ENCODE results near the gene MSI2.

The MSI2 gene

DNA sequence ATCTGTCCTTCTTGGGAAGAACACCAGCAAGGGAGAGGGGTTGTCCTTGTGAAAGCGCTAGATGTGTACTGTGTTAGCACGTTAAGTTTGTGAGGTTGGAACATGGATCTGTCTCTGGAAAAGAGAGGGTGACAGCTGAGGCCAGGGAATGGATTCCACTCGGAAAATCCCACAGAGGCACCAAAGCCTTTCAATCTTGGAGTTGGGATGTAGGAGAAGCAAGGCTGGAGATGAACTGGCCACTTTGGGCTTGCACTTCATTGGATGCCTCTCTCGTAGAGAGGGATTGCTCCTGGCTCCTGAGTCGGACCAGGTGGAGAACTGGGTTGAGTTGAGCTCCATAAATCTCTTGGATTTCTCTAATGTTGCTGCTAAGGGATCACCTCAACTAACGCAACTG is 421.5 kb downstream of the MSI2 start:
- no peak for DNase-seq (ENCODE audit: low read depth)
- TF ChIP-seq, protein P1, sequence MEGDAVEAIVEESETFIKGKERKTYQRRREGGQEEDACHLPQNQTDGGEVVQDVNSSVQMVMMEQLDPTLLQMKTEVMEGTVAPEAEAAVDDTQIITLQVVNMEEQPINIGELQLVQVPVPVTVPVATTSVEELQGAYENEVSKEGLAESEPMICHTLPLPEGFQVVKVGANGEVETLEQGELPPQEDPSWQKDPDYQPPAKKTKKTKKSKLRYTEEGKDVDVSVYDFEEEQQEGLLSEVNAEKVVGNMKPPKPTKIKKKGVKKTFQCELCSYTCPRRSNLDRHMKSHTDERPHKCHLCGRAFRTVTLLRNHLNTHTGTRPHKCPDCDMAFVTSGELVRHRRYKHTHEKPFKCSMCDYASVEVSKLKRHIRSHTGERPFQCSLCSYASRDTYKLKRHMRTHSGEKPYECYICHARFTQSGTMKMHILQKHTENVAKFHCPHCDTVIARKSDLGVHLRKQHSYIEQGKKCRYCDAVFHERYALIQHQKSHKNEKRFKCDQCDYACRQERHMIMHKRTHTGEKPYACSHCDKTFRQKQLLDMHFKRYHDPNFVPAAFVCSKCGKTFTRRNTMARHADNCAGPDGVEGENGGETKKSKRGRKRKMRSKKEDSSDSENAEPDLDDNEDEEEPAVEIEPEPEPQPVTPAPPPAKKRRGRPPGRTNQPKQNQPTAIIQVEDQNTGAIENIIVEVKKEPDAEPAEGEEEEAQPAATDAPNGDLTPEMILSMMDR (IDR thresholded peaks at IDR 0.05; ENCODE audit: insufficient read depth, low read depth, low read length, missing control alignments) = no peak
- no peak overlapping the region for H3K4me3 ChIP-seq (ENCODE audit: low read depth, low read length)

DNA sequence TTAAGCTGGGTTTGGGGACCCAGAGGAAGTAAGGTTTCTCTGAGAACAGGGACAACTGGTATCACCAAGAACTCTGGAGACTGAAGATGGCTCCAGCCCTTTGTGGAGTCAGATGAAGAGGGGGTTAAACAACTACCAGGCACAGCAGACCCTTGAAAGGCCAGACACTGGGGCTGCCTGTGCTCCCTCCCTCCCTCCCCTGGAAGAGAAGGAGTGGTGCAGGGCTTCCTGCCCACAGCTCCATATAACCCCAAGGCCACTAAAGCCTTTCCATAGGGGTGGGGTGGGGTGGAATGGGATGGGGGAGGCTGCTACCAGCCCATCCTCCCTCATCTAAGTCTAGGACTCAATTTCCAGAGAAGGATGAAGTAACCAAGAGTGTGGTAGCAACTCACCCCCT is 422.1 kb downstream of the MSI2 start:
- DNase-seq (ENCODE audit: low read depth) = no peak

DNA sequence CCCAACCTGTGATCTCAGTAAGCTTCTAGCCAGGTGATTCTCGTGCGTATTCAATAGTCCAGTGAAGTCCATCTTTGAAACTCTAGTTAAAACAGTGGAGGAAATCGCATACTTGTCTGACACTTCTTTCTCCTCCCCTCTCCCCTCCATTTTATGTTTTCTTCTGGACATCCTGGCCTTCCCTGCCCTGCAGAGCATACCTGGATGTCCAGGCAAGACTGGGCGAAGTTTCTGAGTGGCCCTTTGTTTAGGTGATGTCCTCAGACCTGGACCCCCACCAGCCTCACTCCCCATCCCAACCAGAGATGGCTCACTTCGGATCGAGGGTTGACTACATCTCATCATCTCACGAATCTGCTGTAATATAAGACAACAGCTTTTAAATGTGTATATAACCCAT is 423.0 kb downstream of the MSI2 start:
- DNase-seq (ENCODE audit: low read depth) = no peak
- H3K4me3 ChIP-seq (ENCODE audit: low read depth, low read length) = no peak overlapping the region
- TF ChIP-seq, protein P1 (IDR thresholded peaks at IDR 0.05; ENCODE audit: insufficient read depth, low read depth, low read length, missing control alignments) = no peak

More for the DNA sequence above, 422.1 kb downstream of the MSI2 start:
- TF ChIP-seq, protein P1 (IDR thresholded peaks at IDR 0.05; ENCODE audit: insufficient read depth, low read depth, low read length, missing control alignments) = no peak
- no peak overlapping the region for H3K4me3 ChIP-seq (ENCODE audit: low read depth, low read length)

DNA sequence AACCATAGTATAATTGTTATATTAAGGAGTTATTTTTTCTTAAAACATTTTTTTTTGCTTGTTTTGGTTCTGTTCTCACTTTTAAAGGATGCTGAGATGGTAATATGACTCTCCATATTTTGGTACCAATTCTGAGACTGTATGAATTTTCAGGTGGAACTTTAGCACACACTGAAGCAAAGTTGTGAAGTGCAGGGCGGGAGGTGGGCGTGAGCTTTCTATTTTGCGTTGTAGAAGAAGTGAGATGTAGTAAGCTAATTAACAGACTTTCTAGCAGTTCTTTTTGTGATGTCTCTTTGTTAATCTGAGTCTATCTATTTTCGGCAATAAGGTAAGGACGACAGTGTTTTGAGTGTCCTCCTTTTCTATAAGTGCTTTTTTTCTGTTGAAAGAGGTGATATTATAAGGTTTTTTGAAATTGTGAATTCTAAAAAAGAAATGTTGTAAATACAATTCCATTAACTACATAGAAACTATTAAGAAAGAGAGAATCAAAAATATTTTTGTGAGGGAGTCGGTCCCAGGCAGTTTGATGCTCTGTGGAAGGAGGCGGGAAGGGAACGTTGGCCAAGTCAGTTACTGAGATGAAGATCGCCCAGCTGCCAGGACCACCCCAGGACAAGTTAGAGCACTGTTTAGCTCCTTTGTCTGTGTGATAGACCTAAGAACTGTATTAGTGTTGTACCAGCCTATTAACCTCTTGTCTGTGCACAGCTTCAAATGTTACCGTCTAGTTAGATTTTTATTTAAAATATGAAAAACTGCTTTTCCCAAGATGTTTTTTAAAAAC is 423.8 kb downstream of the MSI2 start:
- H3K4me3 ChIP-seq (ENCODE audit: low read depth, low read length) = no peak overlapping the region
- TF ChIP-seq, protein P1 (IDR thresholded peaks at IDR 0.05; ENCODE audit: insufficient read depth, low read depth, low read length, missing control alignments) = no peak
- DNase-seq (ENCODE audit: low read depth) = no peak

DNA sequence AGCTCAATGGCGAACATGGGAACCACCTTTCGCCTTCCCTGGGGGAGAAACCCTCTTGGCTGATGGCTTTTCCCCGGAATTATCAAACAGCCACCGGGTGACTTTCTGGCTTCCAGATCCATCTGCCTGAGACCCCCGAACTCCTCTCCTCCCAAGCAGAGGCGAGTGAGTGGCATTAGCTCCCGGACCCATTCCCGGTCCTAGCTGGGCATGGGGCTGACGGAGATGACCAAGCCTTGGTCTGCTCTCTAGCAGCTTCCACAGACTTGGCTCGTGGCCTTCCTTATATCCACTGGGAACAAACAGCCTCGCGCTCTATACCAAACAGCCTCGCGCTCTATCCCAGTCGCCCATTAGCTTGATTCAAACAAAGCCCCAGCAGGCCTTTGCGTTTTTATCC is 426.4 kb downstream of the MSI2 start:
- DNase-seq (ENCODE audit: low read depth) = no peak
- H3K4me3 ChIP-seq (ENCODE audit: low read depth, low read length) = no peak overlapping the region
- TF ChIP-seq, protein P1 (IDR thresholded peaks at IDR 0.05; ENCODE audit: insufficient read depth, low read depth, low read length, missing control alignments) = no peak

DNA sequence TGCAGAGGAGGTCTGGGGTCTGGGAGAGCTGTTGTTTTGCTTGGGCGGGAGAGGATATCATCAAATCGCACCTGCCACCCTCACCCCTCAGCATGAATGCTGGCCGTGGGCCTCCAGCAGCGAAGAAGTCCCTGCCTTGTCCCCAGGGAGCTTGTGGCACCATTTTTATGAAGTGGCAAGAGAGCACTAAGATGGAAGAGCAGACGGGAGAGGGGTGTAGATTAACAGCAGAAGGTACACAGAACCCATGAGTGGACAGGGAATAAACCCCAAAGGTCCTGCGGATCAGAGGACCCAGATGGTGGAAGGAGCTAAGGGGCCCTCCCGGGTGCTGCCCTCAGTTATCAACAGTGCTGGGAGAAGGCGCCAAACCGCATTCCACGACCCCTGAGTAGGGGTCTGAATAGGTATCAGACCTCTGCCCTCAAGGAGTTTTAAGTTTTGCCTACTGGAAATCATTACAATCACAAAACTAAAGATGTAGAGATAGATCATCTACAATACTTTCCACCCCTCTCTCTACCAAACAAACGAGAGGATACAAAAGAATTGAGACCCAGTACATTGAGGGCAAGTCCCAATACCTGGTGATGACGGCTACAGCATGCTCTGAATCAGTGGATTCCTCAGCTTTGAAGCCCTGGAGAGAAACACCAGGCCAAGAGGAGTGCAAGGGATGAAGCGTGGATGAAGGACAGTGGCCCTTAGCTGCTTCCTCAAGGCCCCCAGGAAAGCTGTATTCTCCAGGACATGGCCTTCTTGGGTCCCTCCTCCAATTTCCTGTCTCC is 428.6 kb downstream of the MSI2 start:
- H3K4me3 ChIP-seq (ENCODE audit: low read depth, low read length) = no peak overlapping the region
- no peak for DNase-seq (ENCODE audit: low read depth)
- TF ChIP-seq, protein P1 (IDR thresholded peaks at IDR 0.05; ENCODE audit: insufficient read depth, low read depth, low read length, missing control alignments) = no peak
